Measurements from ENCODE around the gene NEIL3.

NEIL3 gene

DNA sequence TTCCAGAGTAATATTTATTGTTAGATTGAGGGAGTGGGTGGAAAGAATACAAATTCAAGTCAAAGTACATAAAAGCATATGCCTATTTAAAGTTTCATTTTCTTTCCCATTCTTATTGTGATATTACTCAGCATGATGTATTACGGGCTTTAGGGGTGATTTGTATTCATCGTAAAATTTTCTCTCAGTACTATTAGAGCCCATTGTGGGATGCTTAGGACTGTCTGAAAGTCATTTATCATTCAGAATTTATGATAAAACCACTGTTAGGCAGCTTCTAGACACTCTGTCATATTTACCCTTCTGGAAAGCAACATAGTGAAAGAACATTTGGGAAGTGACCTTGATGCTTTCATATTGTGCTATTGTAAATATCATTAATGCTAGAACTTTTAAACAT is 86.7 kb downstream of the NEIL3 start:
- no peak for DNase-seq (ENCODE audit: extremely low read depth, insufficient read length)
- Histone ChIP-seq H3K27me3 (replicated peaks; ENCODE audit: control insufficient read depth, insufficient read depth, low read length) (no peaks in the 10 kb centered on the region), H3K4me3 (replicated peaks; ENCODE audit: low read depth, low read length) (no peak overlapping the region), H3K36me3 (ENCODE audit: control insufficient read depth, insufficient read depth, low read length) (no peaks in the 10 kb centered on the region)
- TF ChIP-seq, protein P1, sequence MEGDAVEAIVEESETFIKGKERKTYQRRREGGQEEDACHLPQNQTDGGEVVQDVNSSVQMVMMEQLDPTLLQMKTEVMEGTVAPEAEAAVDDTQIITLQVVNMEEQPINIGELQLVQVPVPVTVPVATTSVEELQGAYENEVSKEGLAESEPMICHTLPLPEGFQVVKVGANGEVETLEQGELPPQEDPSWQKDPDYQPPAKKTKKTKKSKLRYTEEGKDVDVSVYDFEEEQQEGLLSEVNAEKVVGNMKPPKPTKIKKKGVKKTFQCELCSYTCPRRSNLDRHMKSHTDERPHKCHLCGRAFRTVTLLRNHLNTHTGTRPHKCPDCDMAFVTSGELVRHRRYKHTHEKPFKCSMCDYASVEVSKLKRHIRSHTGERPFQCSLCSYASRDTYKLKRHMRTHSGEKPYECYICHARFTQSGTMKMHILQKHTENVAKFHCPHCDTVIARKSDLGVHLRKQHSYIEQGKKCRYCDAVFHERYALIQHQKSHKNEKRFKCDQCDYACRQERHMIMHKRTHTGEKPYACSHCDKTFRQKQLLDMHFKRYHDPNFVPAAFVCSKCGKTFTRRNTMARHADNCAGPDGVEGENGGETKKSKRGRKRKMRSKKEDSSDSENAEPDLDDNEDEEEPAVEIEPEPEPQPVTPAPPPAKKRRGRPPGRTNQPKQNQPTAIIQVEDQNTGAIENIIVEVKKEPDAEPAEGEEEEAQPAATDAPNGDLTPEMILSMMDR (IDR thresholded peaks at IDR 0.05; ENCODE audit: insufficient read depth, low read length, poor library complexity, severe bottlenecking), result no peak

DNA sequence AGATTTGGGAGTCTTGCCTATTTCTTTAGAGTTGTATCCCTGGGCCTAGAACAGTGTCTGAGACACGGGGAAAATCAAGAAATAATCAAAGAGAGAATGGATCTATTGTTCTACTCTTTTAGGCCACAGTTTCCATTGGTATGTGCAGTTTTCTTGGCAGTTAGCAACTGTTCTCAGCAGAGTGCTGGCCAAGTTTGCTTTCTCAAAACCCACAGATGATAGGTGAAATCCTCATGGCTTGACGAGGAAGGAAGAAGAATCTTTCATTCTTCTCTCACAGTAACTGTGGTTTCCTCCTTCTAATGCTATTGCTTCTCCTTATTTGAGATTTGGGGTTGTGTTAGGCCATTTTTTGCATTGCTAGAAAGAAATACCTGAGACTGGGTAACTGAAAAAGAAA is 90.4 kb downstream of the NEIL3 start:
- H3K36me3 ChIP-seq (ENCODE audit: control insufficient read depth, insufficient read depth, low read length), result no peaks in the 10 kb centered on the region
- DNase-seq (ENCODE audit: extremely low read depth, insufficient read length), result no peak
- no peak overlapping the region for H3K4me3 ChIP-seq (replicated peaks; ENCODE audit: low read depth, low read length)
- H3K27me3 ChIP-seq (replicated peaks; ENCODE audit: control insufficient read depth, insufficient read depth, low read length), result no peaks in the 10 kb centered on the region
- TF ChIP-seq, protein P1 (IDR thresholded peaks at IDR 0.05; ENCODE audit: insufficient read depth, low read length, poor library complexity, severe bottlenecking), result no peak

DNA sequence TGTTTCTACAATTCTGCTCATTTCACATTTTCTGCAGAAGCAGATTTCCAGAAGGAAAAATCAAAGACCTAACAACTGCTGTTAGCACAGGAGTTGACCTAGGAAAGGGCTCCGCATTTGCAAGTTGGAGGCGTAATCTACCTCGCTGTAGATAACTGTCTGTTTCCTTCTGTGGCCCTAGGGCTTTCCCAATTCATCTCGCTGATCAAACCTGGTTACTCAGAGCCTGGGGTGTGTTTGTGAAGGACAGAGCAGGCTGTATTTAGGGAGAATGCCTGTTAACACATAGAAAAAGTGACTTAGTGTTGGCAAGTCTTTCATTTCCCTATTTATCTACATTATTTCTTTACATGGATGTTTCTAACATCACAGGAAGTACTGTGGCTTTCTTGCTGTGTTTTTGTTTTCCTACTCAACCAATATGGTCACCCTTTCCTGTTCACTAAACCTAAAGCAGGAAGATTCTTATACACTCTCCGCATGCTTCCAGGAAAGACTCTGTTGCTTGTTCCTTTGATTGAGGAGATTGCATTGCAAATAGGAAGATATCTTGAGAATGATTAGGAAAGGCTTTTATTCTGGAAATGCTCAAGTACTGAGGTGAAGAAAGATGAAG is 92.1 kb downstream of the NEIL3 start:
- DNase-seq (ENCODE audit: extremely low read depth, insufficient read length), result no peak
- TF ChIP-seq, protein P1 (IDR thresholded peaks at IDR 0.05; ENCODE audit: insufficient read depth, low read length, poor library complexity, severe bottlenecking), result no peak
- no peaks in the 10 kb centered on the region for H3K27me3 ChIP-seq (replicated peaks; ENCODE audit: control insufficient read depth, insufficient read depth, low read length)
- no peak overlapping the region for H3K4me3 ChIP-seq (replicated peaks; ENCODE audit: low read depth, low read length)
- no peaks in the 10 kb centered on the region for H3K36me3 ChIP-seq (ENCODE audit: control insufficient read depth, insufficient read depth, low read length)

DNA sequence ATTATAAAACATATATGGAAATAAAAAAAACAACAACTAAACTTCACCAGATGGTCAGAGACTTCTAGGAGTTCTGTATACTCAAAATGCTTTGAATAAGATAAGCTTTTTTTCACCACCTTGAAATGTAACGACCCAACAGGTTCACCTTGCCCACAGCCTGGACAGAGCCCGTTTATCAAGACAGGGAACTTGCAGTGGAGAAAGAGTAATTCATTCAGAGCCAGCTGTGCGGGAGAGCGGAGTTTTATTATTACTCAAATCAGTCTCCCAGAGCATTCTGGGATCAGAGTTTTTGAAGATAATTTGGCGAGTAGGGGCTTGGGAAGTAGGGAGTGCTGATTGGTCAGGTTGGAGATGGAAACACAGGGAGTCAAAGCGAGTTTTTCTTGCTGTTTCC is 94.1 kb downstream of the NEIL3 start:
- no peak overlapping the region for H3K4me3 ChIP-seq (replicated peaks; ENCODE audit: low read depth, low read length)
- TF ChIP-seq, protein P1 (IDR thresholded peaks at IDR 0.05; ENCODE audit: insufficient read depth, low read length, poor library complexity, severe bottlenecking), result no peak
- no peaks in the 10 kb centered on the region for H3K36me3 ChIP-seq (ENCODE audit: control insufficient read depth, insufficient read depth, low read length)
- no peaks in the 10 kb centered on the region for H3K27me3 ChIP-seq (replicated peaks; ENCODE audit: control insufficient read depth, insufficient read depth, low read length)
- DNase-seq (ENCODE audit: extremely low read depth, insufficient read length), result no peak

DNA sequence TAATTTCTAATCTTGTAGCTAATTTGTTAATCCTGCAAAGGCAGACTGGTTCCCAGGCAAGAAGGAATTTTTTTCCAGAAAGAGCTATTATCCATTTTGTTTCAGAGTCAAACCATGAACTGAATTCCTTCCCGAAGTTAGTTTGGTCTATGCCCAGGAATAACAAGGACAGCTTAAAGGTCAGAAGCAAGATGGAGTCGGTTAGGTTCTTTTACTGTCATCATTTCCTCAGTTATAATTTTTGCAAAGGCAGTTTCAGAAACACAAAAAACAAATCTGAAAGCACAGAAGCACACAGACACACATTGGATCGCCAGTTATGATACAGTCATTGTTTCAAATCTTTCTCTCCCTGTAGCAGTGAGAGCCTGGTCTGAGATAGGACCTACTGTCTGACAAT is 94.7 kb downstream of the NEIL3 start:
- H3K36me3 ChIP-seq (ENCODE audit: control insufficient read depth, insufficient read depth, low read length), result no peaks in the 10 kb centered on the region
- TF ChIP-seq, protein P1 (IDR thresholded peaks at IDR 0.05; ENCODE audit: insufficient read depth, low read length, poor library complexity, severe bottlenecking), result no peak
- no peaks in the 10 kb centered on the region for H3K27me3 ChIP-seq (replicated peaks; ENCODE audit: control insufficient read depth, insufficient read depth, low read length)
- no peak overlapping the region for H3K4me3 ChIP-seq (replicated peaks; ENCODE audit: low read depth, low read length)
- no peak for DNase-seq (ENCODE audit: extremely low read depth, insufficient read length)

DNA sequence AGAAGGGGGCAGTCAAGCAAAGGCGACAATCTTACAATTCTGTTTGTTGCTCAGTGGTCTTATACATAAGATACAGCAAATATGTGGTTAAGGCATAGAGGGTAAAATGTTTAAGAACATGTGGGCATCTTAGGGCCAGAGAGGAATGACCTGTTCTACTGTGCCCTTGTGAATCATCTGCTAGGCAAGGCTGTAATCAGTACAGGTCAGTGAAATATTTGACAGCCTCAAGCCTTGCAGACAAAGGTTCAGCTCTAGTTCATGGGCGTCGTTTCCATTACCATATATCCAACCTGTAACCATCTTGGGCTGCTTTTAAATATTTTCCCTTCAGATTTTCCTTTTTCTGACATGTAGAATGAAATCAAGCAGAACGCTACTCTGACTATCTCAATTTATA is 95.3 kb downstream of the NEIL3 start:
- no peak for DNase-seq (ENCODE audit: extremely low read depth, insufficient read length)
- no peaks in the 10 kb centered on the region for H3K36me3 ChIP-seq (ENCODE audit: control insufficient read depth, insufficient read depth, low read length)
- H3K27me3 ChIP-seq (replicated peaks; ENCODE audit: control insufficient read depth, insufficient read depth, low read length), result no peaks in the 10 kb centered on the region
- TF ChIP-seq, protein P1 (IDR thresholded peaks at IDR 0.05; ENCODE audit: insufficient read depth, low read length, poor library complexity, severe bottlenecking), result no peak
- no peak overlapping the region for H3K4me3 ChIP-seq (replicated peaks; ENCODE audit: low read depth, low read length)
